Measurements from ENCODE around the gene SHC2.

The SHC2 gene

GRCh38 chr19:491146-491741 lies 30.4 kb upstream of the SHC2 start:
- ATAC-seq = no peak
- TF ChIP-seq ZNF565 (CRISPR knock-in tag; conservative IDR thresholded peaks at IDR 0.05; ENCODE audit: low read depth) = no peak
- TF ChIP-seq PATZ1 (CRISPR knock-in tag; IDR thresholded peaks at IDR 0.05; ENCODE audit: borderline replicate concordance) = no peak
- TF ChIP-seq TCF4 (CRISPR knock-in tag; IDR thresholded peaks at IDR 0.05; ENCODE audit: borderline replicate concordance) = no peak
- no peak for TF ChIP-seq ZNF8 (CRISPR knock-in tag; IDR thresholded peaks at IDR 0.05)
- TF ChIP-seq ISL1 (CRISPR knock-in tag; IDR thresholded peaks at IDR 0.05) = no peak
- no peak for TF ChIP-seq CSDC2 (CRISPR knock-in tag; IDR thresholded peaks at IDR 0.05)
- no peak for TF ChIP-seq ZFP30 (CRISPR knock-in tag; IDR thresholded peaks at IDR 0.05)
- no peak for TF ChIP-seq SNAI2 (CRISPR knock-in tag; IDR thresholded peaks at IDR 0.05)
- no peak for TF ChIP-seq ZFP3 (CRISPR knock-in tag; IDR thresholded peaks at IDR 0.05)
- TF ChIP-seq CREB5 (CRISPR knock-in tag; IDR thresholded peaks at IDR 0.05; ENCODE audit: low read depth) = no peak
- no peak for TF ChIP-seq ZC3H10 (CRISPR knock-in tag; IDR thresholded peaks at IDR 0.05)
- no peak for TF ChIP-seq ZNF70 (CRISPR knock-in tag; IDR thresholded peaks at IDR 0.05)
- no peak for TF ChIP-seq OSR1 (CRISPR knock-in tag; IDR thresholded peaks at IDR 0.05)
- no peak for TF ChIP-seq RARB (CRISPR knock-in tag; IDR thresholded peaks at IDR 0.05)

- TF ChIP-seq CSRNP3 (CRISPR knock-in tag; IDR thresholded peaks at IDR 0.05) (no peak), ZNF70 (CRISPR knock-in tag; IDR thresholded peaks at IDR 0.05) (no peak), SNAI2 (CRISPR knock-in tag; IDR thresholded peaks at IDR 0.05) (no peak), PPARA (CRISPR knock-in tag; IDR thresholded peaks at IDR 0.05; ENCODE audit: borderline replicate concordance) (no peak), TSHZ2 (CRISPR knock-in tag; IDR thresholded peaks at IDR 0.05) (no peak), ZNF565 (CRISPR knock-in tag; conservative IDR thresholded peaks at IDR 0.05; ENCODE audit: low read depth) (no peak), ZFP3 (CRISPR knock-in tag; IDR thresholded peaks at IDR 0.05) (no peak), CREB5 (CRISPR knock-in tag; IDR thresholded peaks at IDR 0.05; ENCODE audit: low read depth) (no peak), ZFP30 (CRISPR knock-in tag; IDR thresholded peaks at IDR 0.05) (no peak), ISL1 (CRISPR knock-in tag; IDR thresholded peaks at IDR 0.05) (no peak), BACH2 (CRISPR knock-in tag; IDR thresholded peaks at IDR 0.05; ENCODE audit: borderline replicate concordance) (no peak), CSDC2 (CRISPR knock-in tag; IDR thresholded peaks at IDR 0.05) (no peak)
- peak; percentile 62 for ATAC-seq
Measured at GRCh38 chr19:489418-490196, 28.8 kb upstream of the SHC2 start.

Measured in SK-N-SH treated with all-trans-retinoic acid at 6 μM for 48 hours (cell line).